NK-92 (cell line): Measurements from ENCODE around the gene ZNF740.
"Not testable (repeated sequence)": the region's sequence is repeated elsewhere in the genome, so short reads cannot be mapped to it uniquely, and the experiment has no call there.

ENCODE experiments used
- DNase-seq: peaks from one replicate; lab custom pipeline; 2025; ENCODE audit not compliant: unreplicated experiment; lab: John Stamatoyannopoulos, UW

ZNF740 gene

DNA sequence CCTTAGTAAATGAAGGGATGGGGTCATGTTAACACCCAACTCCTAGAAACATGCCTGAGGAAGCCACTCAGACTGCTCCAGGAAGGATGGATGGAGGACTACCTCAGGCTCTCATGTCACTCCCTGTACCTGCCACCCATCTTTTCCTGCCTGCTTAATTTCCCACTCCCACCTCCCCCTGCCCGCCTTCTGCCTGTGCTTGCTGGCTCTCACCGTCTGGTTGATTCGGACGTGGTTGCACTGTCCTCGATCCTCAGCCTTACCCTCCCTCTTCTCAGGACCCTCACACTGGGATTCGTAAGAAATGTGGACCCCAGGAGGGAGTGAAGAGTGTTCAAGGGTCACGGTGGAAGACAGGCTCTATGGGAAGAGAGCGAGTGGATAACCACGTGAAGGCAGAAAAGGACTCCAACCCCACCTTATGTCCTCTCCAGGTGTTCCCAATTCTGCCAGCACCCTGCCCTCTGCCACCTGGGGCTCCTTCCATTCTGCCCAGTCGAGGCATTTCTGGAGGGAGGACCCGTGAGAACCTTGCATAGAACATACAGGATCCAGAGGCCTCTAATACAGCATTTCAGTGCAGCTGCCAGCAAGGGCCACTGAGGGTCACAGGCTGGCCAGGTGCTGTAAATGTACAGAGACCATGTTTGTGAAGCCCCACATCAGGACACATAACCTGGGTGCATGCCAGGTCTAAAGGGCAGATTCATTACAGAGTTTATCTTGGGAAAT is 13.6 kb downstream of the ZNF740 start:
- no peak for DNase-seq

DNA sequence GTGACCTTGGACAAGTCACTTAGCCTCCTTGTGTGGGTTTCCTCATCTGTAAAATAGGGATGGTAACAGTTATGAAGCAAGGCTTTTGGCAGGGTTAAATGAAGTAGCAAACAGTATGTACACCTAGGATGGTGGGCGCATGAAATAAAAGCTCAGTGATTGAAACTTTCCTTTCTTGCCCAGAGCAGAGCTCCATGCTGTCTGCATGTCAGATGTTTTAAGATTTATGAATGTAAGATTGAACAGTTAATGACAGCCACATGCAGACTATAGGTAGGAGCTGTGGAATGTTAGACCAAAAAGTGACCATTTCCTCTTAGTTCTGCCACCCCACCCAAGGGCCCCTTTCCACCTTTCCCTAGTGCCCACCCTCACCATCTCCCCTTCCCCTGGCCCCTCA is 14.5 kb downstream of the ZNF740 start:
- DNase-seq, result no peak

DNA sequence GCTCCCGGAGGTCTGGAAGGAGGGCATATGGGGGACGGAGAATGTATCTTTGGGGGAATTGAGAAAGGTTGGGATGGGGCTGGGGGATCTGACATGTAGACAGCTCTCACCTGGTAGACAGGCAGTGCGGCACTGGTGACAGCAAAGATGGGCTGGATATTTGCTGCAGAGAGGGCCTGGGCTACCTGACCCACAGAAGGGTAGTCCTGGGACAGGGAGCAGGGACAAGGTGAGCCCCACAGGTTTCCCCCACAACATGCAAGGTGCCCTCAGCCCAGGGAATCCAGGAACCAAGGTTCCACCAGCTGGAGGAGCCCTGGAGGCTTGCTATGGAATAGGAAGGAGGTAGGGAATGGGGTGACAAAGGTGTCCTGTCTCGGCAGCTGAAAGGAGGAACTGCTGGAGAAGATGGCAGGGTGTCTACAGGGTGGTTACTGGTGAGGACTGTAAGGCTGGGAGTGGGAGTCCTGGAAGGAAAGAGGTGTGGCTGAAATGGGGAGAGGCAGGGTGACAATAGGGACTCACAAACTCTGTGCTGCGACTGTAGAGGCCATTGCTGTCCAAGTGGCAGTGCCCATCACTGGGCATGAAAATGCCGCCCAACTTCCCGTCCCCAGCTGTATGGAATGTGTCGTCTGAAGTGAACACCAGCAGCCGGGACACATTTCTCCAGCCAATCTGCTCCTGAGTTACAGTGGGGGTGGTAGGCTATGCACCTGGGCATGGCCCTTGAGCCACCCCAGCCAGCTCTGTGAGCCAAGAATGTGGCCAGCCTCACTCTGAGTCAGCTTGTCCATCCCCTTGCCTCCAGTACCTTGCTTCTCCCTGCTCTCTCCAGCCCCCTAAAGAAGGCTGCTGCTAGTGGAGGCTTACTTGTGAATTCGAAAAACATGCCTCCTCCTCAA is 15.2 kb downstream of the ZNF740 start:
- no peak for DNase-seq

DNA sequence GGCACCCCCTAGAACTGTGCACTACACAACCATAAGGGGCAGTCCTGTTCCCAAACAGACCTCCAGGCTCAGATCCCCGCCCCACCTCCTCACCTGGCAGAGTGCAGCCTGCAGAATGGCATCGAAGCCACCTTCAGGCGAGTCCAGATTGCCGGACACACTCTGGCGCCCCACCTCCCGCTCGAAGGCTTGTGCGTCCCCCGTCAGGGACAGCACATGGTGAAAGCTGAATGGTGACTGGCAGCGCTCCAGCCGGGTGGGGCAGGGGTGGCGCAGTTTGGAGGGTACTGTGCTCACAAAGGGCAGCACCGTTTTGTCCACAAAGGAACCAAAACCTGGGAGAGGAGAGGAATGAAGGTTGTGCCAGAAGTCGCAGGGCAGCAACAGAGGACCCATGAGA is 16.0 kb downstream of the ZNF740 start:
- DNase-seq, result no peak

DNA sequence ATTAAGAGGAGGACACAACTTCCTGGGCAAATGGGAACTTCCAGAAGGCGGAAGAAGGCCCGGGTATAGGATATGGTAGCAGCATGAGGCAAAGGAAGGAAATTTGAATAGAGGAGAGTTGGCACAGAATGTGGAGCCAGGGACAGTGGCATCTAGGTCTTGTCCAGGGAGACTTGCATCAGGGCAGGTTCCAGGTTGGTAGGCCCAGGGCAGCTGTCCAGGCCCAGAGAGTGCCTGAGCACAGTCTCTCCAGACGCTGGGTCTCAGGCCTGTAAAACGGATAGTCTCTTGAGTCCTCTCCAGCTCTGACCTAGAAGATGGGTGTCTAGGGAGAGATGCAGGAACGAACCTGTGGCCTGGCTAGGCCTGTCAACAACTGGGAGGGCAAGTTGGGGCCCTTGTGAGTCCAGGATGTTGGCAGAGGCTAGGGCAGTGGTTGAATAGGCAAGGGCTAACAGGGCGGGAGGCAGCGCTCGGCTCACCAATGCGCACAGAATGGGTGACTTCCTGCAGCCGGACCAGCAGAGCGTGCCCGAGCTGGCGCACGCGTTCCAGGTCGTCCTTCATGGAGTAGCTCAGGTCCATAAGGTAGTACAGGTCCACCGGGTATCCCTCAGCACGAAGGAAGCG is 16.6 kb downstream of the ZNF740 start:
- no peak for DNase-seq

DNA sequence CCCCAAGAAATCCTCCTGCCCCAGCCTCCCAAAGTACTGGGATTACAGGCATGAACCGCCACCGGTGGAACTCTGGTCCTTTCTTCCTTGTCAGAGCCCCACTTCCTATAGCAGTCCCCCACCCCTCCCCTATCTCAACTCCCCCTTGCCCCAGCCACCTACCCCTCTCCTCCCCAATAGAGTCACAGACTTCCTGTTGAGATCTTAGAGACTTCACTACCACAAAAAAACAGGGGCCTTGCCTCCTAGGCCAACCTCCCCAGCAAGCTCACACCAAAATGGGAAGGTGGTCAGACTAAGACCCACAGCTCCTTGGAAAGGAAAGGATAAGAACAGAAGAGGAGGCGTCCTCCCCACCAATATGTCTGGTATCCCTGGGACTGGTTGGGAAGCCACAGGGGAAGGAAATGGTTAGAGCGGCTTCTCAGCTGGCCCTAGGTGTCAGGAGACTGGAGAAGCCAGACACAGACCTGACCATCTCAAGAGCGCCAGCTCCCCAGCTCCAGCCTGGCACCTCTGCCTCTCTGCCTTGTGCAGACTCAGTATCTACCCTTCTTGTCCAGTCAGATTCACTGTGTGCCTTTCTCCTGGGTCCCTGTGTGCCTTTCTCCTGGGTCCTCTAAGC is 18.1 kb downstream of the ZNF740 start:
- DNase-seq, result no peak

DNA sequence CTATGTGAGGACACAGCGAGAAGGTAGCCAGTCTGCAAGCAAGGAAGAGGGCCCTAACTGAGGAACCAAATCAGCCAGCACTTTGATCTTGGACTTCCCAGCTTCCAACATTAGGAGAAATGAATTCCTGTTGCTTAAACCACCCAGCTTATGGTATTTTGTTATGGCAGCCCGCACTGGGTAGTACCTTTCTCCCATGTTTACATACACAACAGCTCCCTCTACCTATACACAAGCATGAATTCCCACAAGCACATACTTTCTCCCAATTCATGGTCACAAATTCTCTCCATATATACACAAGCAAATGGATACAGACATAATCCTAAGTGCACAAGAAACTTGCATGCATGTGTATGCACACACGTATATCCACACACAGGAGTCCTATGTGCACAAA is 19.2 kb downstream of the ZNF740 start:
- no peak for DNase-seq

DNA sequence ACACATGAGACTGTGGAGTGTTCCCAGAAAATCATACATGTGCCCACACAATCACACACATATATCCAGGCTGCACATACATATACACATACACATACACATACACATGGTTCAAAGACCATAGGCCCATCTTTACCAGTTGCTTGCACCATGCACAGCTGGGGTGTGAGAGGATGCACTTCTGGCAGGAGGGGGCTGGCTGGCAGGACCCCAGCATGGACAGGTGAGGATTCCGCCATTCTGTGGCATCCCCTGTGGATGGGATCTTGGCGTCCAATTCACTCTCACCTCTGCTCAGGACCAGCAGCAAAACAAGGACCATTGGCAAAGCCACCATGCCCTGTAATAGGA is 19.6 kb downstream of the ZNF740 start:
- DNase-seq, result no peak

DNA sequence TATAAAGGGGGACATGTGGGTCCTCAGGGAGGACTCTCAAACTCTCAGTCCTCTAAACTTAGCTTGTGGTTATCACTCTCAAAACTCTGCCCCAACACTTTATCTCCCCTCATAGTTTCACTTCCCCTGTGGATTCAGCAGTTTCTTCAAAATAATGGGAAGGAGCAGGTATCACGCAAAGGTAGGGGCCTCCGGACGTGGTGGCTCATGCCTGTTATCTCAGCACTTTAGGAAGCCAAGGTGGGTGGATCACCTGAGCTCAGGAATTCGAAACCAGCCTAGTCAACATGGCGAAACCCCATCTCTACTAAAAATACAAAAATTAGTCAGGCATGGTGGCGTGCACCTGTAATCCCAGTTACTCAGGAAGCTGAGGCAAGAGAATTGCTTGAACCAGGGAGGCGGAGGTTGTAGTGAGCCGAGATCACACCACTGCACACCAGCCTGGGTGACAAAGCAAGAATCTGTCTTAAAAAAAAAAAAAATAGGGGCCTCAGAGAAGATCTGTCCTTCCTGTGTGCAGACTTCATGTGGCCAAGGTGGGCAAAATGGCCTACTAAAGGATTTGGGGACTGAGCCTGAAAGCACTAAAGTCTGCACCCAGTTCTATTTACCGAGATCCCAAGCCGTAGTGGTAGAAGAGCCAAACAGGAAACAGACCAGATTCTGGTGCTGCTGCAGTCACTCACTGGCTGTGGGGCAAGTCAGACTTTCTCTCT is 20.1 kb downstream of the ZNF740 start:
- no peak for DNase-seq

DNA sequence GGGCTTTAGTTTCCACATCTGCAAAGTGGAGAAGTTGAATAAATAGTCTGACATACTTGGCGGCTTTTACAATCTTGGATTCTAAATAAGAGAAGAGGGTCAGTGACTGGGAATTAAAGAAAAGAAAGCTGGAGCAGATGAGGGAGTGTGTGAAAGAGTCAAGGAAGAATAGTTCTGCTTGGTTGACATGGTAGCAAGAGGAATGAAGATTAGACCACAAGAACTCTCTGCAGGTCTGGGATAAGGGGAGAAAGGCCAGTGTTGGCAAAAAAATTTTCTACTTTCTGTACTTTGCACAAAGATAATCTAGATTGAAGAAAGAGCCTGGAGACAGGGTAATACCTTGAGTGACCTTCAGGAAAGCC is 20.6 kb downstream of the ZNF740 start:
- no peak for DNase-seq

DNA sequence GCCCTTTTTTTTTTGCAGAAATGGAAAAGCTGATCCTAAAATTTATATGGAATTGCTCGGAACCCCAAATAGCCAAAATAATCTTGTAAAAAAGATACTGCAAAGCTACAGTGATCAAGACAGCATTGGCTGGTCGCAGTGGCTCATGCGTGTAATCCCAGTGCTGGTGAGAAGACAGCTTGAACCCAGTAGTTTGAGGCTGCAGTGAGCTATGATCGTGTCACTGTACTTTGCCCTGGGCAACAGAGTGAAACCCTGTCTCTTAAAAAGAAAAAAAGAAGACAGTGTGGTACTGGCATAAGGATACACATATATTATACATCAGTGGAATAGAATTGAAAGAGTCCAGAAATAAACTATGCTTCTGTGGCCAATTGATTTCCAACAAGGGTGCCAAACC is 21.1 kb downstream of the ZNF740 start:
- no peak for DNase-seq

DNA sequence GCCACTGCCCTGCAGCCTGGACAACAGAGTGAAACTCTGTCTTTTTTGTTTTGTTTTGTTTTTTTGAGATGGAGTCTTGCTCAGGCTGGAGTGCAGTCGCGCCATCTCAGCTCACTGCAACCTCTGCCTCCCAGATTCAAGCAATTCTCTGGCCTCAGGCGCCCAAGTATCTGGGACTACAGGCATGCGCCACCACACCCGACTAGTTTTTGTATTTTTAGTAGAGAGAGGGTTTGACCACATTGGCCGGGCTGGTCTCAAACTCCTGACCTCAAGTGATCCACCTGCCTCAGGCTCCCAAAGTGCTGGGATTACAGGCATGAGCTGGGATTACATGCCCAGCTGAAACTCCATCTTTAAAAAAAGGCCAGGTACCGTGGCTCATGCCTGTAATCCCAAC is 21.8 kb downstream of the ZNF740 start:
- not testable (repeated sequence) for DNase-seq

DNA sequence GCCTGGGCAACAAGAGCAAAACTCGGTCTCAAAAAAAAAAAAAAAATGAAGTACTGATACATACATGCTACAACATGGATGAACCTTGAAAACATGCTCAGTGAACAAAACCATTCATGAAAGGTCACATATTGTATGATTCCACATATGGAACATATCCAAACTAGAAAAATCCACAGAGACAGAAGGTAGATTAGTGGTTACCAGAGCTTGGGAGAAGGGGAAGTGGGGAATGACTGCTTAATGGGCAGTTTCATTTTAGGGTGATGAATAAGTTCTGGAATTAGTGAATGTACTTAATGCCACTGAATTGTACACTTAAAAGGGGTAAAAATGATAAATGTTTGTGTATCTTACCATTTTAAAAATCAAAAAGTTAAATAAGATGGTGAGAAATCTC is 23.8 kb downstream of the ZNF740 start:
- no peak for DNase-seq

DNA sequence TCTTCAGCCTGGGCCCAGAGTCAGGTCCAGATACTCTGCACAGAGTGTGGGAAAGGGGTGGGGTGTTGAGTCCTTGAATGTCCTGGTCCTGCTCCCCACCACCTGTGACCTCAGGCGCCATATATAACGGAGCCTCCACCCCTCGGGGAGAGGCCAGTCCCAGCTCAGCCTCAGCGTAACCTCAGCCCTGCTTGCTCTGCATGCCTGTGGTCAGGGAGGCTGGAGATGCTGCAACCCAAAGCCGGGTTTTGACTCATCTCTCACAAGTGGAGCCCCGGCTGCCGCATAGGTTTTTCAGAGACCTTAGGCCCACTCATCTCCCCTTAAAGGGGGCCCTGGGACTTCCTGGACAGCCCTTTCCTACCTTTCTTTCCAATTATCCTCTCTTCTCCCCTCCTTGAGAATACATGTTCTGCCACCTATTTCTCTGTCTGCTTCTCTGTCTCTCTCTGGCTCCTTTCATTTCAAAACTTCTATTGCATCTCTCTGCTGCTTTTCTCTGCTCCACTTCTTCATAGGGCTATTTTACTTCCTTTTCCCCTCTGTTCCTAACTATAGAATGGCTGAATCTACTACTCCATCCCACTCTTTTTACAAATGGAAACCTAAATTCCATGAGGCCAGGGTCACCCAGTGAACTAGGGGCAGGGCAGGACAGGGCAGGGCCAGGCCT is 25.4 kb downstream of the ZNF740 start:
- no peak for DNase-seq

DNA sequence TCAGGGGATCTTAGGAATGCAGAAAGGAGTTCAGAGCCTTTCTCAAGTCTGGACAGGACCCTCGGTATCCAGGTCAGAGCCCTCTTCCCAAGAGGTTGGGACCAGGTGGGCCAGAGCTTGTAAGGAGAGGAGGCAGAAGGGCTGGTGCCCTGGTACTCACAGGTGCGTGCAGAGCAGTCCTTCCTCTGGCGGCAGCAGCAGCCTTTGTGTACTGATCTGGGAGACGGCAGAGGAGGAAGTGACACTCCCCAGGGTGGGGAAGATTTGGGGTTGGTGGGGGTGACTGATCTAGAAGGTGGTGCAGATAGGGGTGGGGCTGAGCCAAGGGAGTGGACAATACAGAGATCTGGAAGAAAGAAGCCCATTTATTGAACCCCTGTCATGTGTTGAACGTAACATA is 26.5 kb downstream of the ZNF740 start, which contains the start of gene ITGB7:
Gene ITGB7, minus strand, starts transcription at position 210 of the 400 bp plus-strand sequence. CDS start 6,808 bp downstream, outside the sequence.
- no peak for DNase-seq

DNA sequence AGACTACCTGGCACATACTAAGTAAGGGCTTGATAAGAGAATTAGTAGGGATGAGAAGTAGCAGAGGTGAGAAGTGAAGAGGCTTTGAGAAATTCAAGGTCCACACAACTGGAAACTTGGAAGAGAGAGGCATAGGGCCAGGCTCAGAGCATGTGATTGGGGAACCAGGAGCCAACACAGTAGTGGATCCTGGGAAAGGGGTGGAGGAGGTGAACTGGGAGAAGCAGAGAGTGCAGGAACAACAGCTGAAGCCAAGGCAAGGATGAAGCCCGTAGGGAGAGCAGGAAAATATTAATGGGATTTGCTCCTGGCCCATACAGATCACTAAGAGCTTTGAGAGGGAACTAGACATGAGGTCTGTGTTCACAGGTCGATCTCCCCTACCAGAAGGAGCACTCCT is 27.9 kb downstream of the ZNF740 start:
- no peak for DNase-seq

DNA sequence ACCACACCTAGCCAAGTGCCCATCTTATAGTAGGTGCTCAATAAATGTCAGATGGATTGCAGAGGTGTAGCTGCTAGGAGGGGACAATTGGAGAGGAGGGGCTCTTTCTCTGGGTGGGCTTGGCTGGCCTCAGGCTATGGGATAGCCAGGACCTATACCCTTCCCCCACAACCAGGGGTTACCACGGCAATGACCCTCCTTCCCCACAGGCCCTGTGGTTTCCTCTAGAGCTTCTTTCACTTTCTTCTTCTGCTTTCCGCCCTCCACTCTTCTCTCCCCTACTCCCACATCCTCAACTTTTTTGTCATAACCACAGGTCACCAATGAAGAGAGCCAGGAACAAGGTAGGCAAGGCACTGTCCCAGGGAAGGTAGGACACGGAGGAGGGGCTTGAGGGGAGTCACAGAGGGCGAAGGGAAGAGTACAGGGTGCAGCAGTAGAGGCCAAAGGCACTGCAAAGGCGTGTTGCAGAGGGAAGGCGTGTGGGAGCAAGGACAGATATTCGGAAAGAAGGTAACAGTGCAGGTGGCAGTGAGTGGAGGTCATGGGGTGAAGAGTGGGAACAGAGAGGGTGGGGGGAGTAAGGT is 28.4 kb downstream of the ZNF740 start:
- DNase-seq, result no peak

DNA sequence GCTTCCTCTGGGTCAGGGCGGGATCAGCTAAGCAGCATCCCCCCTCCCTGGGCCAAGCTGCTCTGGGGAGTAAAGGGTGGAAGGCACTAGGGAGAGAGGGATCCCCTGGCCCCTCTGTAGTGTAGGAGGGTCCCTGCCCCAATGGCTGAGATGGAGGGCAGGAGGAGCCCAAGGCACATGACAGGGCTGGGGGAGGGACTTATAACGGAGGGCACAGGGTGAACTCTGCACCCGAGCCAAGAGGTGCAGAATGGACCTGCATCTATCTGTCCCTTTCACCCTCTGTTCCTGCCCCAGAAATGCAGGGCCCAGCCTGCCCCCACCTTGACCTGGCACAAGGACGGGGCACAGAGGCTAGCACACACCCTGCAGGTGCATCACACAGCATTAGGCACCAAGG is 30.3 kb downstream of the ZNF740 start:
- no peak for DNase-seq

DNA sequence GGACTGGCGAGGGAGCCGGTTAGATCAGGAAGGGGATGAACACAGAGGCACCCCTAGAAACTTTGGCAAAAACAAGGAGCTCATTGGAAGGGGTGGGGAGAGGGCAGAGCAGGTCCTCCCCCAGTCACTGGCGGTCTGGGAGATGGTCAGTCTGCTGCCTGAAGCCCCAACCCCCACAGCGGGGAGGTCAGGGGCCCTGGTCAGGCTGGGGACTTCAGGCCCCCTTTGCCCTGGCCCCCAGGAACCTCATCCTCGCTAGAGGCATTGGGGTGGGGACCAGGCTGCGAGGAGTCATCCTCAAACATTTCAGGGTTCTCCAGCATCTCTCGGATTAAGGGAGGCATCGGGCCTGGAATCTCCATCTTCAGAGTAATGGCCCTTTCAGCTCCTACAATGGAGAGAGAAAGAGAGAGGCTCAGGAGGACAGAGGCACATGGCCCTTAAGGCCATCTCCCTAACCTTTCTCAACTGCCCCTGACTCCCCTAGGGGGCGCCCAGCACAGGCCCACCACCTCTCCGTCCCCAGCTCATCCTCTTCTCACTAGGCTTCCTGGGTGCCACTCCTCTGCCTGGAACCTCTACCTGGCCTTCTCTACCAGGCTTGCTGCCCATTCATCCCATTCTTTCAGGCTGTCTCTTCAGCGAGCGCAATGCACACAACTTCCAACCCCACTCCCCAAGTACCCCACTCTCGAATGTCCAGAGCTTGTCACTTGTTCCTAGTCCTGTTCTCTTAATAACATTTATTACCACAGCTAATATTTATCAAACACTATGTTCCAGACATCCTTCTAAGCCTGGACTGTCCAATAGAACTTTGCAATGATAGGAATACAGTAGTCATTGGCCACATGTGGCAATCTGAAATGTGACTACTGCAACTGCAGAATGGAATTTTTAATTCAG is 31.2 kb downstream of the ZNF740 start:
- DNase-seq, result no peak
